Forelimb muscle (tissue), 1 donor: ENCODE results near the gene STAC. TPM values are rescaled to one million over a fixed set of nuclear protein-coding genes. Genes with fewer than 3 reads are reported as not detected.
"Not testable (repeated sequence)": the region's sequence is repeated elsewhere in the genome, so short reads cannot be mapped to it uniquely, and the experiment has no call there.

ENCODE experiments used
- DNase-seq: peaks from one replicate; pipeline ENCODE4 v3.0.0-alpha.2; 2013; ENCODE audit warnings: low read depth
- polyA plus RNA-seq: library from polyadenylated mRNA; unstranded; fragments of 120-200 nt; gene quantifications from one replicate; pipeline ENCODE4 v1.2.1, GENCODE V29; 2013; ENCODE audit not compliant: insufficient read length

Gene STAC
- polyA plus RNA-seq, 1 donor = 40.1 TPM

DNA sequence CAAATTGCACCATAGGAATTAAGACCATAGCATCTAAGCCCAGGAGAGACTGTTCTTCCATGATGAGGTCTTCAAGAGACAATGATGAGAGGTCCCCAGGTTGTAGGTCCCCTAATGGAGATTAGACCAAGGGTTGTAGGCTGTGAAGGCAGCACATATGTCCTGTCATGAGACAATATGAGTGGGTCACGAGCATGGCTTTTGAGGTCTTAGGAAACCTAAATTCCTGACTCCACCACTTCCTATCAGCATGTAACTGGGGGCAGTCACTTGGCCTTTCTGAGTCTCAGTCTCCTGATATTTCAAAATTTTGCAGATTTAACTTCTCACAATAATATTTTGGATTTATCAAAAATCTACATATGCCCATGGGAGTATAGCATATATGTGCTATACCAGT is 31.3 kb downstream of the STAC start:
- no peak for DNase-seq

DNA sequence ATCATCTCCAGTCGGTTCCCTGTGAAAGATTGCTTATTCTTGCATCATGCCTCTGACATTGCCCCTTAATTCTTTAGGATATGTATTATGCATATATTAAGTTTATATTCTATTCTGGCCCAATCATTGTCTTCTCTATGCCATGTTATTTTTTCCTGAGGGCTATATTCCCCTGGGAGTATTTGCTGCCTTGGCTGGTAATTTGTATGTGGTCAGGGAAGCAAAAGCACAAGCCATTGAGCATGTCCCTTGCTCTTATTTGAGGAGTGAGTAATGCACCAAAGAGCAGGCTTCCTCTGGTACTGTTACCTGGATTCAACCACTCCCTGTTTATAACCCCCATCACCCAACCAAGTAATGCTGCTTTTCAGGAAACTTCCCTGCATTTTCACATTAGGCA is 36.3 kb downstream of the STAC start:
- DNase-seq = no peak

DNA sequence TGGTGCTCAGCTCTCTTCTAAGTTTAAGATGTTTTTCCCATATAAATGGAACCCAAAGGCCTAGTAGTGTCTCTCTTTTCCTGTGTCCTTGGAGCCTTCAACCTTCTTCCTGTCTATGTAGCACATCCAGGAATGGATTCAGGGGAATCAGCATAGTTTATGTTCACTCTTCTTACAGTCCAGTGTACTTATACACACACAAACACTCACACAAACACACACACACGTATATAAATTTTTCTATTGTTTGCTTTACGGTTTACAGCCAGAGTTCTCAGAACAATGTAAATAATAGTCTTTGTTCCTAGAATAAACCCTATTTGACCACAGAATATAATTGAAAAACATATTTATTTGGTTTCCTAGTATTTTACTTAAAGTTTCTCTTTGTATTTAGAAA is 36.9 kb downstream of the STAC start:
- DNase-seq = no peak

DNA sequence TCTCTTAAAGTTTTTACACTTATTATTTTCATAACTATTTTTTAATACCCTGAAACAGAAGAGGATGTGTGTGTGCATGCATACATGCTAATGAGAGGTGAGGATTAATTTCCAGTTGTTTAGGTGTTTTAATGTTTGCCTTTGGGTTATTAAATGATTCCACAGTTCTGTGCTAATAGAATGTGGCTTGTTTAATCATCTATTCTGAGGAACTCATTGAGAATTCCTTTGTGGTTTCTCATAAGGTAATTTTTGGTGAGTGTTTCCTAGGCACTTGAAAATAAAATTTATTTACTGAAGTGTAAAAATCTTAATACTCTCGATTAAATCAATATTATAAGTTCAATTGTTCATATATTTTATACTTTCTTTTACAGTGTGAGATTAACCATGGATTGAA is 38.0 kb downstream of the STAC start:
- no peak for DNase-seq

DNA sequence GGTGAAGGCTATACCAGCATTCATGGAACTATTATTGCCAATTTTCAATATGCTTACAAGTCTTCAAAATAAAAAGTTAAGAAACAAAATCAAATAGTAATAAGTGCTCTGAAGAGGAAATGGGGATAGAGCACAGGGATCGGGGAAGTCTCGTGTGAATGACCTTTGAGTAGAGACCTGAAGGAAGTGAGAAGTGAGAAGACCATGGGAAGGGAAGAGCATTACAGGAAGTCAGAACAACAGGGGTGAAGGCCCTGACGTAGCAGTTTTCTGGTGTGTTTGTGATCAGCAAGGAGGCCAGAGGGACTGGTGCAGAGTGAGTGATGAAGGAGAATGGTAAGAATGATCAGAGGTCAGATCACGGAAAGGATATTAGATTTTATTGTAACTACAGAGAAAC is 48.1 kb downstream of the STAC start:
- DNase-seq = no peak

DNA sequence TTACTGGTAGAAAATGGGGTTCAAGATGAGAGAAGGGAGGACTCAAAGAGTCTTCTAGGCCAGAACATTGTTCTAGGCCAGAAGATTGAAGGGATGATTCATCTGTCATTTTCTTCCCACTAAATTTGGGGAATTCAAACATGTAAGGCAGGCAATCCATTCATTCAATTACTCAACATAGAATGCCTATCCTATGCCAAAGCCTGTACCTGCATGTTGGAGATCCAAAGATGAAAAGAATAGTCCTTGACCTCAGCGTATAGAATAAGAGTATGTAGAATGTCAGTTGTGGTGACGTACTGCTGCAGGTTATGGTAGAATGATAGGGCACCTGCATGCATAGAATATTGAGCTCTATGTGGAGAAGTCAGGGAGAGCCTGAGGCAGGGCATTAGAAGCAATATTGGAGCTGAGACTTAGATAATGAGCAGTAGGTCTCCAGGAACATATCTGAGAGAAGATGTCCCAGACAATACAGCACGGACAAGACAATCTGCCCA is 49.7 kb downstream of the STAC start:
- DNase-seq = no peak

DNA sequence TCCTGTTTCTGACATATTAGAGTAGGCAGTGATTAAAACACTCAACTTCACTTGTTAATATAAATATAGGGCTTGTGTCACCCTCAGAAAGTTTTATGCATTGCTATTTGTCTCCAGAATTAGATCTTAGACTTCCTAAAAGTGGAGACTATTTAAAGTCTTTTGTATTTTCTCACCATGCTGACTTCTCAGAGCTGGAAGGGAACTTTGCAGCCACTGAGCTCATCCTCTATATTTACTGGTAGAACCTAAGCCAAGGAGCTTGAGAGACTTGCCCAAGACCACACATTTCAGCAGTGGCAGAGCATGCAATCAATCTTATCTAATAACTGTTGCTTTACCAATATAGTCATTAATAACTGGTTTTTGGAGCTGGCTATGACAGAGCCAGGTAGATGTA is 53.2 kb downstream of the STAC start:
- no peak for DNase-seq

DNA sequence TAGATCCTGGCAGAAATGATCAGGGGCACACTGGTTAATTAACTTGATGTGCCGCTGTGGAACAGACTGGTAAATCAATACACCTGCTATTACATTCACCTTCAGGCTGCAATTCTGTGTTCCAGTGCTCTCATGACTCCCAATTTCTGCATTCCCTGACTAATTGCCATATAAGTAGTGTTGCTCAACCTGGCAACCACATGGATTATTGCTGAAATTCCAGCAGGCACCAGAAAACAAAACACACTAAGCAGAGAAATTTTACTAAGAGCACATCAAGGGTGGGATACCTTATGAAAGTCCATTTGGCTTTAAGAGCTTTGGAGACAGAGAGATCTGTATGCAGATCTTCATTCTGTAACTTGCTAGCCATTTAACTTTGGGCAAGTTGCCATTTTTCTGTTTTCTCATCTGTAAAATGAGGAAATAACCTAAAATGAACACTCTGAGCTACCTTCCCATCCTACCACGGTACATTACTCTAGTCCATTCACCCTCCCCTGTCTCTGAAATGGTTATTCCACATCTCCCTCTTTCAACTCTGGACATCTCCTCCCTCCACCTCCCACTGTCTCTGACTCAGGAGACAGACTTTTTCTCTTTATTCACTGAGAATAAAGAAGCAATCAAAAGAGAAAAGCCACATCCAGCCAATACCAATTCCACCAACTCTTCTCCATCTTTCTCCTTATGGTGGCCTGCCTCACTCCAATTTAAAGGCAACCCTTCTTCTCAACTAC is 54.6 kb downstream of the STAC start:
- no peak for DNase-seq

DNA sequence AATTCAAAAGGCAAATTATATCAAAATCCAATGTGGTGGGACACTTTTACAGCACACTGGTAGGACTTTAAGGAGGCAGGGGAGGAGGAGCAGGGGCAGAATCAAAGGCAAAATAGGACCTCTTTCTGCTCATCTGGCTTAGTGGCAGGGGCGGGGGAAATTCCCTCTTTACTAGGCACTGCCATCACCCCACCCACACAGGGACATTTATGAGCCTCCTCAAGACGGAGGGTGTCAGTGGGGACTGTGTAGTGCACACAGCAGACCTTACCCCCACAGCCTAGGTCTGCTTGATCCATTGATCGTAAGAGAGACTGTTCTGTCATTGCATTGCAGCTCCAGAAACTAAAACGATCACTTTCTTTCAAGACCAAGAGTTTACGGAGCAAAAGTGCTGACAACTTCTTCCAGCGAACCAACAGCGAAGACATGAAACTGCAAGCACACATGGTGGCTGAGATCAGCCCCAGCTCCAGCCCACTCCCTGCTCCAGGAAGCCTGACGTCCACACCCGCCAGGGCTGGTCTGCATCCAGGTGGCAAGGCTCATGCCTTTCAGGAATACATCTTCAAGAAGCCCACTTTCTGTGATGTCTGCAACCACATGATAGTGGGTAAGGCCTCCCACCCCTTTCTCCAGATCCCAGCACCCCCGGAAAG is 62.9 kb downstream of the STAC start:
- DNase-seq = no peak

DNA sequence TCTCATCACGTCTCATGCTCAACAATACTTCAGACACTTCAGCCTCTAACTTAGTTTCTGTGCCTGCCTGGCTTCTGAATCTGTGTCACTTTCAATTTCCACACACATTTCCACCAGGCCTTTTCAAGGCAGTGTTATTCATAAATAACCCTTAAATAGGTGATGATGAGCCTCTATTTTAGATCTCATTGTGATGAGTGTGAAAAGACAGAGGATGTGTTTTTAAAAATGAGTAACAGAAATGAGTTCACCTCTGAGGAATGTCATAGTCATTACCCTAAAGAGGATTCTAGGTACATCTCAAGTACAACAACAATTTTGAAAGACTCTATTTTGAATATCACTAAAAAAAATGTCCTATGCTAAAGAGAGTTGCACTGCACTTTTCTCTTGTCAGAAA is 64.6 kb downstream of the STAC start:
- no peak for DNase-seq

DNA sequence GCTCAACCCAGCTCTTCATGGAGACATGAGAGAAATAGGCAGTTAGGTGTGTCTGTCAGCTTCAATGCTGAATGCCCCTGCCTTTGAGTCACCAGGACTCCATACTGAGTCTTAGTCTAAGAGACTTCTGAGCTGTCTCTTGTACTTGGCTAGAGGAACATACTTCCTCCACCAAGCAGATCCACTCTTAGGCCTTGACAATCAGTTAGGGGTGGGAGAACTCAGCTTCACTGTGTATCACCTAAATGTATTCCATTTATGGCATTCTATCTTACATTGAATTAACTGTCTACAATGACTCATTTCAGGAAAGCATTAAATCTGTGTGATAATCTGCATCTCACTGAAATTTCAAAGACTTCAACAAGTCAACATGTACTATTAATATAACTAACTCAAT is 66.0 kb downstream of the STAC start:
- no peak for DNase-seq

DNA sequence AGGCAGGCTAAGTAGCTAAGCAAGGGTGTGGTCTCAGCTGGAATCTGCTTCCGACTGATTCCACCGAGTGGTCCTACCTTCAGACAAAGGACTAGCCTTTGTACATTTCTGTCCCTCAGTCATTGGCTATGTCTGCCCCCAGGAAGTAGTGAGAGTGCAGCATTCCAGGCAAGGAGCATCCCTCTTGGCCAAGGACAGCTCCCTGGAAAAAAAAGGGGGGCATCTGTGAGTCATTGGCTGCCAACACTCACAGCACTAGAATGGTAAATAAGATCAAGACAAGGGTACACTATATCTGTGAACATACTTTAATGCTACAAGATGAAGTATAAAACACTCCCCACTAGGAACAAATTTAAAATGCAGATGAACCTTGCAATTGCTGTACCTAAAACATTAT is 66.8 kb downstream of the STAC start:
- no peak for DNase-seq

DNA sequence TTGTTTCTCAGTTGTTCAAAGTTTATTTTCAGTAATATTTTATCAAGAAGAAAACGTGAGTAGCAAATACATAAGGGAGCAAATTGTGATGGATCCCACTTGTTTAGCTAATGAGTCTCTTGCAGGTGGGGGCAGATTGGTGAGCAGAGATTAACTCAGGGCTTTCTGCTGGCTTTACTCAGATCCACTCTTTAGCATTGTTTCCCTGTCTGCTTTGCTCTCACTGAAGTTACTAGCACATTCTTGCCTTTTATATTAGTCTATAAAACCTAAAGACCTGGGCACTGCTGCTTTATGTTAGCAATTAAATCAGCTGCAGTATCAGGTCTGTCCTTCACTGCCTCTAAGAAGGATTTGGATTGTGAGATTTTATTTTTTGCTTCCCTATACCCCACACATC is 71.5 kb downstream of the STAC start:
- no peak for DNase-seq

DNA sequence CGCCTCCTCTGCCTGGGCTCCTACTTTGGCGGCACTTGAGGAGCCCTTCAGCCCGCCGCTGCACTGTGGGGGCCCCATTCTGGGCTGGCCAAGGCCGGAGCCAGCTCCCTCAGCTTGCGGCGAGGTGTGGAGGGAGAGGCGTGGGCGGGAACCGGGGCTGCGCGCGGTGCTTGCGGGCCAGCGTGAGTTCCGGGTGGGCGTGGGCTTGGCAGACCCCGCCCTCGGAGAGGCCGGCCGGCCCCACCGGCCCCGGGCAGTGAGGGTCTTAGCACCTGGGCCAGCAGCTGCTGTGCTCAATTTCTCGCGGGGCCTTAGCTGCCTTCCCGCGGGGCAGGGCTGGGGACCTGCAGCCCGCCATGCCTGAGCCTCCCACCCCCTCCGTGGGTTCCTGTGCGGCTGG is 72.9 kb downstream of the STAC start:
- DNase-seq = not testable (repeated sequence)

DNA sequence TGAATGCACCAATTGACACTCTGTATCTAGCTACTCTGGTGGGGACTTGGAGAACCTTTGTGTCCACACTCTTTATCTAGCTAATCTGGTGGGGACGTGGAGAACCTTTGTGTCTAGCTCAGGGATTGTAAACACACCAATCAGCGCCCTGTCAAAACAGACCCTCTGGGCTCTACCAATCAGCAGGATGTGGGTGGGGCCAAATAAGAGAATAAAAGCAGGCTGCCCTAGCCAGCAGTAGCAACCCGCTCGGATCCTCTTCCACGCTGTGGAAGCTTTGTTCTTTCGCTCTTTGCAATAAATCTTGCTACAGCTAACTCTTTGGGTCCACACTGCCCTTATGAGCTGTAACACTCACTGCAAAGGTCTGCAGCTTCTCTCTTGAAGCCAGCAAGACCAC is 73.6 kb downstream of the STAC start:
- not testable (repeated sequence) for DNase-seq

DNA sequence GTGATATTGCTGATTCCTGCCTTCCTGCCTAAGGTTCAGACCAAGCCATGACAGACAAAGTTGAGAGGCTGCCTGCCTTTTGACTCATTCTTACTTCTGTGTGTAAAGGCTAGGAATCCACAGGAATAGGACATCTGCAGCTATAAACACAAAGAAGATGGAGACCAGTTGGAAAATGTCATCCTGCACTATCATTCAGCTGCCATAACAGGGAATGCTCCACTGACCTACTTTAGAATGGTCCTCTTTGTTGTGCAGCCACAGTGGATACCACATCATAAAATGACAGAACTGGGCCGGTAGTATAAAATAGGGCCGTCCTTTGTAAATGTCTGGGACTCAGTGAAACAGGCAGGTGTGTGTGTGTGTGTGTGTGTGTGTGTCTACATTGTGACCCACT is 75.1 kb downstream of the STAC start:
- no peak for DNase-seq

DNA sequence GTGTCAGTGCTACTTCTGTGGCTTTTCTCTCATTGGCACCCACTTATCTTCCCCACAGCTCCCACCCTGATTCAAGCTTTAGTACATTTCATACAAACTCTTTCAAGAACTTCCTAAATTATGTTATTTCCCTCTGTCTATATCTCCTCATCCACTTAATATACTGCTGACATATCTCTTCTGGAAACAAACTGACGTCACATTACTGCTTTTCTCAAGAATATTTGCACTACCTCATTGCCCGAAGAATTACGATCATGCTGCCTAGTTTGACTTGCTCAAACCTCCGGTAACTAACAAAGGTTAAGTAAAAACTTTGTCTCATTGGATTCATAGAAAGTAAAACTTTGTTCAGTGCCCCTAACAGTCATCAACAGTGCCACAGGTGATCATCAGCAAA is 76.5 kb downstream of the STAC start:
- no peak for DNase-seq

DNA sequence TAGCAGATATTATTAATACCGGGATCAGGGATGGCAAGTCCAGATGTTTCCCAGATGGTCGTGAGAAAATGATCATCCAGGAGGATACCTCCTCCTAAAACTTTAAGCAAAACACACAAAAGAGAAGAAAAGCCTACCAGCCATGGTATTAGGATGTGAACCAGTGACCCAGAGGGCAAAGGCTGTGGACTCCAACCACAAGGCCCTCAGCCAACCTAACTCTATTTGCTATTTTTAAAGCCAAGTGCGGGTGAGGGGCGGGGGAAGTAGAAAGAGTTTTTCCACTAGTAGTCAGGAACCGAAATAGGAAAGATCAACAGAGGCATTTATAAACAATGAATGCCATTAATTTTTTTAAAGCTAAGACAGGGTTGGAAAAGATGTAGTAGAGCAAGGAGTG is 77.4 kb downstream of the STAC start:
- DNase-seq = no peak

DNA sequence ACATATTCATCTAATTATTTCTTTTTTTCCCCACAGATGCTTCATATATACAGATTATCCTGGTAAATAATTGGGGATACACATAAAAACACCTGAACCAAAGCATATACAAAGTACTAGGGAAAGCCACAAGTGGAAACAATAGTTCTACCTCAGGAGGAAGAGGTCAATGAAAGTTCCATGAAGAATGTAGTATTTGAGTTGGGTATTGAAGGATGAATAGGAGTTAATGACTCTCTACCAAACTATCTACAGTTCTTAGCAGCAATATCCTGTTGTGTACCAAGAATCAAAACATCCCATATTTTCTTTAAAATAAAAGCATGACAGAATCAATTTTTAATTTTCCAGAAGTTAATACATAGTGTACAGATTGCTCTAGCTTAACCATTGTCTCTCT is 78.9 kb downstream of the STAC start:
- DNase-seq = no peak

DNA sequence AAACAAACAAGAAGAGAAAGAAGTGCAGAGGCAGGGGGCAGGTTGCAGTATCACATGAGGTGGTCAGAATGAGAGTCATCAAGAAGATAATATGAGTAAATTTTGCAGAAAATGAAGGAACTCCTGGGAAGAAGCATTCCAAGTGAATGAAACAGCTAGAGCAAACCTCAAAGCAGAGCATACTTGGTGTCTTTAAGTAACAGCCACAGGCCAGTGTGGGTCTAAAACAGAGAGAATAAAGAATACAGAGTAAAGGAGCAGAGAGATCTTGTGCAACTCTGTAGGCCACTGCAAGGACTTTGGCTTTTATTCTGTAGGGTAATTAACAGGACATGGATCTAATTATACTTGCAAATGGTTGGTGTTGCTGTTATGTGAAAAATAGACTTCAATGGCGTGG is 81.3 kb downstream of the STAC start:
- DNase-seq = no peak

DNA sequence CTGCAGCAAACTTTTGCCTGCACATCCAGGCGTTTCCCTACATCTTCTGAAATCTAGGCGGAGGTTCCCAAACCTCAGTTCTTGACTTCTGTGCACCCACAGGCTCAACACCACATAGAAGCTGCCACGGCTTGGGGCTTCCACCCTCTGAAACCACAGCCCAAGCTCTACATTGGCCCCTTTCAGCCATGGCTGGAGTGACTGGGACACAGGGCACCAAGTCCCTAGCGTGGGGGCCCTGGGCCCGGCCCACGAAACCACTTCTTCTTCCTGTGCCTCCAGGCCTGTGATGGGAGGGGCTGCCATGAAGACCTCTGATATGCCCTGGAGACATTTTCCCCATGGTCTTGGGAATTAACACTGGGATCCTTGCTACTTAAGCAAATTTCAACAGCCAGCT is 91.7 kb downstream of the STAC start:
- not testable (repeated sequence) for DNase-seq

DNA sequence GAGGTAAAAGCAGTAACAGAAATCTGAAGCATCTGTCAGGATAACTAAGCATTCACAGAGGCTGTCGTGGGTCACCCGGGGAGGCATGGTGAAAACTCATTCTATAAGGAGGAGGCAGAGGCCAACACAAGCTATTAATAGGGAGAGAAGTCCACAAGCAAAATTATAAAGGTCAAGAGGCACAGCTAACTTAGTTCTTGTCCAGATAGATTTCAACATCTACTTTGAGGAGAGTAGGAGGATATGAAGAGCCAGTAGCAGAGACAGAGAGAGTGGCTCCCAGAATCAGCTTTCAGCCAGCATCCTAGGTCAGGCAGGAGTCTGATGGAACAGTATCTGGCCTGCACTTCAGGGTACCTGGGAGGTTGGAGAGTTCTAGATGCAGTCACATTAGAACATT is 95.3 kb downstream of the STAC start:
- DNase-seq = no peak

DNA sequence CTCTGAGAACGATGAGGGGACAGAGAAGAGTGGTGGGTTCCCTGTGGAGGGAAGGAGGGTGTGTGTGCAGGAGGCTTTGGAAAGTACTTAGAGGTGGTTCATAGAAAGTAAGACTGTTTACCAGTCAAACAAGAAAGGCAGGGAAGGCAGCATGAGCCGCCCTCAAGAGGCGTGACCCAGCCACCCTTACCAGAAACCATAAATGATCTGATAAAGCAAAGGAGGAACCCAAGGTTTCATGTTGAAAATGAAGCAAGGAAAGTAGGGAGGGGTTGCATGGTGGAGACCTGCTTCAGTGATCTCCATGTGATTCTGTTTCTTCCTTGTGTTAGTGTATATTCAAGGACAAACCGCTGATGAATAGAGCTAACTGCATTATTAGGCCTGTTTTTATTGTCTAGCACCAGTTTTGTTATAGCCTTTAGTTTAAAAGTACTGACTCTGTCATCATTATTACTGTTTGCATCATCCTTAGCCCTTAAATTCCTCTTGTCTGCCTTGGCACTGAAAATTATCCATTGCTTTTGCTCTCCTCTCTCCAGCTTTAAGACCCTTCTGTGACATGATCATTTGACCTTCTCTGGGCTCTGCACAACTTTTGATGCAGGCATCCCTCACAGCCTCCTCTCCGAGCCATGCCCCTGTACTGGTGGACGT is 96.1 kb downstream of the STAC start:
- DNase-seq = no peak
